AG08395 (cell line): ENCODE data around the gene FAM83C.
A peak's percentile ranks its signal among the peaks of the same experiment; 100 is the strongest.

Experiments
- DNase-seq: peaks from one replicate; pipeline ENCODE4 v3.0.0; 2012; ENCODE audit warnings: mixed read lengths, low spot score

The FAM83C gene

GRCh38 chr20:35299780-35300179 is 7.6 kb upstream of the FAM83C start:
- no peak for DNase-seq

GRCh38 chr20:35298264-35298663 is 6.0 kb upstream of the FAM83C start:
- no peak for DNase-seq

GRCh38 chr20:35297740-35298139 is 5.5 kb upstream of the FAM83C start:
- DNase-seq, result no peak

- peak; percentile 62 for DNase-seq
These were observed 4.9 kb upstream of the FAM83C start for GRCh38 chr20:35297155-35297554.

- DNase-seq, result no peak
These were observed 3.9 kb upstream of the FAM83C start for GRCh38 chr20:35296101-35296554.

GRCh38 chr20:35295674-35296073 is 3.4 kb upstream of the FAM83C start:
- no peak for DNase-seq

GRCh38 chr20:35295058-35295457 is 2.8 kb upstream of the FAM83C start:
- DNase-seq, result no peak

GRCh38 chr20:35294293-35294685 is 2.1 kb upstream of the FAM83C start:
- no peak for DNase-seq

GRCh38 chr20:35293303-35294292 is 1.4 kb upstream of the FAM83C start:
- DNase-seq, result no peak

- no peak for DNase-seq
These were observed 470 bp upstream of the FAM83C start for GRCh38 chr20:35292504-35293285.

- no peak for DNase-seq
These were observed 1.3 kb downstream of the FAM83C start for GRCh38 chr20:35290887-35291417.

- no peak for DNase-seq
These were observed 1.9 kb downstream of the FAM83C start for GRCh38 chr20:35290186-35290886.

- no peak for DNase-seq
These were observed 3.7 kb downstream of the FAM83C start for GRCh38 chr20:35288325-35289060.

- DNase-seq, result no peak
These were observed 4.5 kb downstream of the FAM83C start for GRCh38 chr20:35287509-35288324.

- no peak for DNase-seq
These were observed 5.2 kb downstream of the FAM83C start for GRCh38 chr20:35286899-35287508.

- no peak for DNase-seq
These were observed 5.9 kb downstream of the FAM83C start for GRCh38 chr20:35286077-35286898.

GRCh38 chr20:35285806-35286076 is 6.5 kb downstream of the FAM83C start:
- DNase-seq, result no peak

- DNase-seq, result no peak
These were observed 7.0 kb downstream of the FAM83C start for GRCh38 chr20:35284992-35285805.
